Testis (tissue), 2 donors: Measurements from ENCODE around the gene MRPL21.

Source experiments
- CTCF ChIP-seq, 3 experiments: fragments of 450-650 bp in 2 of 3; fragments of 200-600 bp in 1 of 3; sonication (generic) in 1 of 3; IDR thresholded peaks; one replicate each; pipeline ENCODE4 v1.5.1; 2016 to 2019; ENCODE audit warnings: antibody characterized with exemption in 3 of 3, mild to moderate bottlenecking in 2 of 3, moderate library complexity in 1 of 3
- POLR2A ChIP-seq: fragments of 450-650 bp; IDR thresholded peaks from one replicate; pipeline ENCODE4 v1.6.1; 2017; ENCODE audit warnings: antibody characterized with exemption, mild to moderate bottlenecking, moderate library complexity

DNA sequence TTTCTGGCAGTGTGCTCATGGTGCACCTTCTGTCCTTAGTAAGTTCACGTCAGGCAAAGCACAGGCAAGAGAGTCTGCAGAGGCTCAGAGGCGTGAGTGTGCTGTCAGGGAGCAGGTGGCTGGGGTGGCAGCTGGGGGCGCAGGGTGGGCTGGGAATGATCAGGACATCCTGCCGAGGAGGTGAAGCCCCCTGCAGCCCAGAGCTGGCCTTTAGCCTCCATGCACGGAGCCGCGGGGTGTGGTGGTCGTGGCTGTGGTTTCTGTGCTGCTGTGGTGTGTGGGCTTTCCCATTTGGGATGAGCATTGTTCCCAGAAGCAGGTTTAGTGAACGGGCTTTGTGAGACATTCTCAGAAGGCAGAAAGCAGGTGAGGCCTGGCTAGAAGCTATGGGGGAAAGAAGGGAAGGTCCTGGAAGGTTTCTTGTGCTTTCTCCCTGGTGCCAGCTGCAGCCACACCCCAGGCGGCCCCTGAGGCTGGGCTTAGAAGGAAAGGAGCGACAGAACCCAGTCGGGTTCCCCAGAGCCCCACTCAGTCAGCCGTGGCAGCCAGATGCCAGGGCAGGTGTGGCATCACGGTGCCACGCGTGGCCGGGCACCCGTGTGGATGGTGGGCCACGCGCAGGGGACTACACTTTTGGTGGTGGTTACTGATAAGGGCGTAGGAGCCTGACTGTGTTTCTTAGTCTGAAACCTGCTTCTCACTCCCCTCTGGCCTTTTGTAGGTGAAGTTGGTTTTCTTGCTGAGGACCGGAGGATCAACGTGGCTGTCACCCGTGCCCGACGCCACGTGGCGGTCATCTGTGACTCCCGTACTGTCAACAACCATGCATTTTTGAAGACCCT is 32.1 kb upstream of the MRPL21 start:
- no peak for TF ChIP-seq CTCF (IDR thresholded peaks at IDR 0.05)
- TF ChIP-seq POLR2A: no peak
